Measurements from ENCODE around the gene TM9SF2.

TM9SF2 gene

DNA sequence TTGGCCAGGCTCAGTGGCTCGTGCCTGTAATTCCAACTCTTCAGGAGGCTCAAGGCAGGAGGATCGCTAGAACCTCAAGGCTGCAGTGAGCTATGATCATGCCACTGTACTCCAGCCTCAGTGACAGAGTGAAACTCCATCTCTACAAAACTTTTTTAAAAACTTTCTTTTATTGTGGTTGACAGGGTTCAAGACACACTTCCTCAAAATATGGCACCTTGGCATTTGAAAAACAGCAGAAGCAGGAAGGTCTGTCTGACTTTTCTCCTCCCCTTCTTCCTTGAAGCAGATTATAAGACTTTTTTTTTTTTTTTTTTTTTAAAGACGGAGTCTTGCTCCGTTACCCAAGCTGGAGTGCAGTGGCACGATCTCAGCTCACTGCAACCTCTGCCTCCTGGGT lies 100.3 kb downstream of the TM9SF2 start:
- CTCF ChIA-PET = interaction anchor here (0.7 kb wide), 1 partner anchor 55 kb away, joined by 3 read pairs; no protein-coding TSS in a partner anchor
- no peak for TF ChIP-seq NFRKB (IDR thresholded peaks at IDR 0.05)
- no peak for TF ChIP-seq BHLHE40 (IDR thresholded peaks at IDR 0.05; ENCODE audit: borderline replicate concordance)
- TF ChIP-seq FOXM1 (IDR thresholded peaks at IDR 0.05; ENCODE audit: borderline replicate concordance) = no peak
- no peak for TF ChIP-seq ELF4 (IDR thresholded peaks at IDR 0.05)
- no peak for TF ChIP-seq LEF1 (IDR thresholded peaks at IDR 0.05; ENCODE audit: borderline replicate concordance)
- TF ChIP-seq ARNT (IDR thresholded peaks at IDR 0.05) = no peak
- no peak for TF ChIP-seq L3MBTL2 (conservative IDR thresholded peaks at IDR 0.05)
- TF ChIP-seq FOXK2 (IDR thresholded peaks at IDR 0.05) = no peak
- no peak for TF ChIP-seq ZNF384 (IDR thresholded peaks at IDR 0.05)
- no peak for TF ChIP-seq TARDBP (IDR thresholded peaks at IDR 0.05)
- no peak for TF ChIP-seq HDGF (IDR thresholded peaks at IDR 0.05; ENCODE audit: borderline replicate concordance)
- TF ChIP-seq CTBP1 (IDR thresholded peaks at IDR 0.05; ENCODE audit: borderline replicate concordance) = no peak
- no peak for DNase-seq (ENCODE audit: extremely low spot score)
- POLR2A ChIA-PET = no interaction called here

DNA sequence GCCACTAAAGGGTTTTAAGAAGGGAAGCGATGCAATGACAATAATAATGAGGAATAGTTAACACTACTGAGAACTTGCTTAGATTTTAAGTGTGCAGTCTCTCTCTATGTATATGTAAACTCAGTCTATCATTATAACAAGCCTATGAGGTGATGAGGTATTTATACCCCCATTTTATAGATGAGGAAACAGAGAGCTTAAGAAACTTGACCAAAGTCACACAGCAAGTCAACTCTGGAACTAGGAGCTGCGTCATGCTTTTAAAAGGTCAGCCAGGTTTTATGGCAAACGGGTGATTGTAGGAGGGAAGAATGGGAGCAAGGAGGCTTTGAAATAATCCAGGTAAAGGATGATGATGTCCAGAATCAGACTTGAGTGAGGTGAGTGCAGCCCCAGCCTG lies 103.4 kb downstream of the TM9SF2 start:
- POLR2A ChIA-PET = no interaction called here

DNA sequence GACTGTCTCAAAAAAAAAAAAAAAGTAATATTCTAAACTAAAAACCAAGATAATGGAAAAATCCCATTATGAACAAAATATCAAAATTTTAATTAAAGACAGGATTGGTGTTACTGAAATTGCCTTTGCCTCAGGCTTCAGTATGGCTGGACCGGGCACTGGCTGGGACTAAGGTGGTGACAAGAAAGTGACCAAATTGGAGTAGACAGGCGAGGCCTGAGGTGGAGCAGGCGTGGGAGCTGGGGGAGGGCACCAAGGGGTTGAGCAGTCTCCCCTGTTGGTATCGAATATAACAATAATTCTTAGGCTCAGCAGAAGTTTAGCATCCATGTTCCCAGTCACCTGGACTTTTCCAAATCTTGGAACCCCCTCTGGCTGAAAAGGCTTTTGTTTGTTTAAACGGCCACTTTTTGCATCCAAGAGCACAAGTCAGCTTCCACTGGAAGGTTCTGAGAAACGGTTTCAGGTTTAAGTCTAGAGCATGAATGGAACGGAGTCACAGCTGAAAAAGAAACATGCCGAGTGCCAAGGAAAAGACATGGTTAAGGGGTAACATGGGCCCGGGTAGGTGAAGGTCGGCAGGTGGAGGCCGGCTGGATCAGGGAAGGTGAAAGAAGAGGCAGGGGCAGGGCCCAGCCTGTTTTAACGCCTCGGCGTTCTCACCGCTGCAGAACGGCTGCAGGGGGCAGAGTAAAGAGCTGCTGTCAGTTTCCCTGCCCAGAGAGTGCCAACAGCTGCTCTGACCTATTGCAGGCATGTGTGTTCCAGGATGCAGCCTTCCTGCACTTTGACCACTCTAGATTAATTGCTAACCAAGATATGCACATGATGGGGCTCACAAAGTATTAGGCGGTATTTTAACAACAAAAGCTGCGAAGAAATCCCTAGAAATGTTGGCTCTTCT lies 104.4 kb downstream of the TM9SF2 start:
- POLR2A ChIA-PET = interaction anchor here (1.2 kb wide), 1 partner anchor 365 kb away, joined by 3 read pairs; no protein-coding TSS in a partner anchor
- TF ChIP-seq BHLHE40 (IDR thresholded peaks at IDR 0.05; ENCODE audit: borderline replicate concordance) = no peak
- TF ChIP-seq, protein P1, sequence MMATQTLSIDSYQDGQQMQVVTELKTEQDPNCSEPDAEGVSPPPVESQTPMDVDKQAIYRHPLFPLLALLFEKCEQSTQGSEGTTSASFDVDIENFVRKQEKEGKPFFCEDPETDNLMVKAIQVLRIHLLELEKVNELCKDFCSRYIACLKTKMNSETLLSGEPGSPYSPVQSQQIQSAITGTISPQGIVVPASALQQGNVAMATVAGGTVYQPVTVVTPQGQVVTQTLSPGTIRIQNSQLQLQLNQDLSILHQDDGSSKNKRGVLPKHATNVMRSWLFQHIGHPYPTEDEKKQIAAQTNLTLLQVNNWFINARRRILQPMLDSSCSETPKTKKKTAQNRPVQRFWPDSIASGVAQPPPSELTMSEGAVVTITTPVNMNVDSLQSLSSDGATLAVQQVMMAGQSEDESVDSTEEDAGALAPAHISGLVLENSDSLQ (IDR thresholded peaks at IDR 0.05) = peak; percentile 25; the same call in 1 of the 2 replicates
- CTCF ChIA-PET = interaction anchor here (0.9 kb wide), 1 partner anchor 51 kb away, joined by 3 read pairs; no protein-coding TSS in a partner anchor
- DNase-seq (ENCODE audit: extremely low spot score) = peak; percentile 35

More for the DNA sequence above, 103.4 kb downstream of the TM9SF2 start:
- DNase-seq (ENCODE audit: extremely low spot score) = no peak
- CTCF ChIA-PET = no interaction called here
- no peak for TF ChIP-seq BHLHE40 (IDR thresholded peaks at IDR 0.05; ENCODE audit: borderline replicate concordance)
- no peak for TF ChIP-seq CTBP1 (IDR thresholded peaks at IDR 0.05; ENCODE audit: borderline replicate concordance)
- no peak for TF ChIP-seq ZNF384 (IDR thresholded peaks at IDR 0.05)

- ChIA-PET POLR2A (interaction anchor here (1.2 kb wide), 1 partner anchor 364 kb away, joined by 3 read pairs; no protein-coding TSS in a partner anchor), CTCF (interaction anchor here (0.9 kb wide), 1 partner anchor 50 kb away, joined by 3 read pairs; no protein-coding TSS in a partner anchor)
- peak; percentile 91 for DNase-seq (ENCODE audit: extremely low spot score)
- TF ChIP-seq LEF1 (IDR thresholded peaks at IDR 0.05; ENCODE audit: borderline replicate concordance) (no peak), BHLHE40 (IDR thresholded peaks at IDR 0.05; ENCODE audit: borderline replicate concordance) (no peak), L3MBTL2 (conservative IDR thresholded peaks at IDR 0.05) (peak; percentile 66; the same call in 1 of the 2 replicates), FOXA1 (IDR thresholded peaks at IDR 0.05) (no peak), SUZ12 (IDR thresholded peaks at IDR 0.05) (no peak)
Measured at GRCh38 chr13:99606324-99607066, 105.2 kb downstream of the TM9SF2 start, which contains the start of gene CLYBL. Gene CLYBL, plus strand, starts transcription at chr13:99606690.

DNA sequence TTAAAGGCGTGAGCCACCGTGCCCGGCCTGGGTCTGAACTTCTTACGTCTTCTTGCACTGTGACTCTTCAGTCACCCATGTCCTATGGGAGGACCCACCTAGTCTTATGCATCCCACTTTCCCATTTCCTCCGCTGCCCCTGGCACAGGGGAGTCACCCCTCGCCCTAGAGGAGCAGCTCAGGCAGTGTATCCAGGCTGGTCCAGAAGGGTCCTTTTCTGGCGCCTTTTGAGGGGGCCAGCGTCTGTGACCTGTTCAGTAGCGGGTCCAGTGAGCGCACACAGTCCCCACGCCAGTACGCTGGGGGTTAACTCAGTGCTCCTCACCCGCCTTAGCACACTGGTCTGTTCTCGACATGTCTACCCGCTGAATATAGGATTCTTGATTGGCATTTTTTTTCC lies 107.1 kb downstream of the TM9SF2 start:
- CTCF ChIA-PET = no interaction called here

DNA sequence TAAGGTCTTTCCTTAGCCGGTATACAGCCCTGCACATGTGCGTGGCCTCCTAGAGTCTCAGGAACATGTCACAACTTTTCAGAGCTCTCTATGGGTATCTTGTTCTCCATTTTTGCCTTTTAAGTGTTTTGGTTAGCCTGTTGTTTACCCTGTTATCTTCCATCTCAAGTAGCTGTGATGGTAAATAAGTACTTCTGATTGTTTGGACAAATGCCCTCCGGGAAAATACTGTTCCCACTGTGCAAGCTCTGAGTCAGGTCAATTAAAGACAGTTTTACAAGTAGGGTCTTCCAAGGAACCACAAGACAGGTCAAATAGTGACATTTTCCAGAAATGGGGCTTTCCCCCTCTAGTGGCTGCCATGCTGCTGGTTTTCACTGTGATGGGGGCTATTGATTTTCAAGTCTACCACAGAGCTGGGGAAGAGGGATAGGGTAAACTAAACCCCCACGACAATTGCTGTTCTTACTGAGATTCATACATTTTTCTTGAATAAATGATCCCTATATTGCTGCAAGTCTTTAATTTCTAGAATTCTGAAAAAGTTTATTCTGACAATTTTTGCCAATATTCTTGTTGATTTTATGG lies 109.5 kb downstream of the TM9SF2 start:
- ChIA-PET CTCF (interaction anchor here (0.6 to 1.5 kb wide), 7 partner anchors 10 to 642 kb away, joined by 3 to 7 read pairs (median 3); no protein-coding TSS in a partner anchor), POLR2A (no interaction called here)
- no peak for DNase-seq (ENCODE audit: extremely low spot score)
- TF ChIP-seq HDGF (IDR thresholded peaks at IDR 0.05; ENCODE audit: borderline replicate concordance) = no peak
- peak; percentile 38; the same call in 1 of the 2 replicates for TF ChIP-seq CTBP1 (IDR thresholded peaks at IDR 0.05; ENCODE audit: borderline replicate concordance)

More for the DNA sequence above, 107.1 kb downstream of the TM9SF2 start:
- POLR2A ChIA-PET = no interaction called here
- TF ChIP-seq HDGF (IDR thresholded peaks at IDR 0.05; ENCODE audit: borderline replicate concordance) = no peak
- no peak for TF ChIP-seq FOXA1 (IDR thresholded peaks at IDR 0.05)
- TF ChIP-seq CTBP1 (IDR thresholded peaks at IDR 0.05; ENCODE audit: borderline replicate concordance) = no peak
- no peak for TF ChIP-seq BHLHE40 (IDR thresholded peaks at IDR 0.05; ENCODE audit: borderline replicate concordance)
- TF ChIP-seq SP1 (IDR thresholded peaks at IDR 0.05) = no peak
- no peak for TF ChIP-seq TARDBP (IDR thresholded peaks at IDR 0.05)
- TF ChIP-seq L3MBTL2 (conservative IDR thresholded peaks at IDR 0.05) = no peak
- TF ChIP-seq, protein P1 (IDR thresholded peaks at IDR 0.05) = no peak
- TF ChIP-seq ARNT (IDR thresholded peaks at IDR 0.05) = no peak
- TF ChIP-seq ELF4 (IDR thresholded peaks at IDR 0.05) = no peak
- no peak for TF ChIP-seq FOXM1 (IDR thresholded peaks at IDR 0.05; ENCODE audit: borderline replicate concordance)
- no peak for TF ChIP-seq FOXK2 (IDR thresholded peaks at IDR 0.05)
- TF ChIP-seq SUZ12 (IDR thresholded peaks at IDR 0.05) = no peak
- no peak for TF ChIP-seq NFRKB (IDR thresholded peaks at IDR 0.05)
- no peak for TF ChIP-seq ZNF384 (IDR thresholded peaks at IDR 0.05)
- no peak for DNase-seq (ENCODE audit: extremely low spot score)

Data from HEK293T (cell line).